ENCODE results near the gene CHMP2B.

DNA sequence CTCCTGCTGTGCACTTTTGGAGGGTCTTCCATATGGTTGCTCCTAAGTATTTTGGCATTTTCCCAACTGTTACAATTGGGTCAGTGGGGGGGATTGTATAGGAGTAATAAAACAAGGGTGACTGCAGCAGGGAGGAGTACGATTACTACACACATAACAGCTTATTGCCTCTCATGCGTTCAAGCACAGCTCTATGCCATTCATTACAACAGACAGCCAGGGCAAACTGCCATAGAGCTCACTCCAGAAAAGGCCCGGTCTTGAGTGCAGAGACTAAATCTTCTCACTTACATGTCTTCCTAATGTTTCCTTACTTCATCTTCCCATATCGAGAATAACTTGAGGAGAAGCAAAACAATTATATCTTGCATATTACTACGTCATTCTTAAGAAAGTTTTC is 1.4 kb upstream of the CHMP2B start:
- TF ChIP-seq, protein P1, sequence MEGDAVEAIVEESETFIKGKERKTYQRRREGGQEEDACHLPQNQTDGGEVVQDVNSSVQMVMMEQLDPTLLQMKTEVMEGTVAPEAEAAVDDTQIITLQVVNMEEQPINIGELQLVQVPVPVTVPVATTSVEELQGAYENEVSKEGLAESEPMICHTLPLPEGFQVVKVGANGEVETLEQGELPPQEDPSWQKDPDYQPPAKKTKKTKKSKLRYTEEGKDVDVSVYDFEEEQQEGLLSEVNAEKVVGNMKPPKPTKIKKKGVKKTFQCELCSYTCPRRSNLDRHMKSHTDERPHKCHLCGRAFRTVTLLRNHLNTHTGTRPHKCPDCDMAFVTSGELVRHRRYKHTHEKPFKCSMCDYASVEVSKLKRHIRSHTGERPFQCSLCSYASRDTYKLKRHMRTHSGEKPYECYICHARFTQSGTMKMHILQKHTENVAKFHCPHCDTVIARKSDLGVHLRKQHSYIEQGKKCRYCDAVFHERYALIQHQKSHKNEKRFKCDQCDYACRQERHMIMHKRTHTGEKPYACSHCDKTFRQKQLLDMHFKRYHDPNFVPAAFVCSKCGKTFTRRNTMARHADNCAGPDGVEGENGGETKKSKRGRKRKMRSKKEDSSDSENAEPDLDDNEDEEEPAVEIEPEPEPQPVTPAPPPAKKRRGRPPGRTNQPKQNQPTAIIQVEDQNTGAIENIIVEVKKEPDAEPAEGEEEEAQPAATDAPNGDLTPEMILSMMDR (conservative IDR thresholded peaks at IDR 0.05; ENCODE audit: low read depth, low read length): no peak
- no peak for TF ChIP-seq EZH2 (IDR thresholded peaks at IDR 0.05; ENCODE audit: low read length, unreplicated experiment)

All from PC-3 (cell line).